SK-N-SH (cell line): Measurements from ENCODE around the gene PYDC1.
"Not testable (repeated sequence)": the region's sequence is repeated elsewhere in the genome, so short reads cannot be mapped to it uniquely, and the experiment has no call there.

Source experiments
- GABPA ChIP-seq: IDR thresholded peaks from 2 replicates; pipeline ENCODE4 v1.4.0; 2012; ENCODE audit warnings: low read depth, mild to moderate bottlenecking
- POLR2AphosphoS5 ChIP-seq: IDR thresholded peaks from 2 replicates; pipeline ENCODE4 v1.6.1; 2012; ENCODE audit warnings: low read depth, low read length
- USF1 ChIP-seq: IDR thresholded peaks from 2 replicates; pipeline ENCODE4 v1.4.0; 2012; ENCODE audit warnings: low read depth, borderline replicate concordance
- TF ChIP-seq, protein P1 (sequence below): fragments of 200-600 bp; sonication (generic); IDR thresholded peaks from 2 replicates; pipeline ENCODE4 v1.6.1; 2017; ENCODE audit warnings: antibody characterized with exemption, mild to moderate bottlenecking, moderate library complexity
- TF ChIP-seq, protein P2 (sequence below): IDR thresholded peaks from 2 replicates; pipeline ENCODE4 v1.6.1; 2012; ENCODE audit warnings: mild to moderate bottlenecking, low read depth, low read length, moderate library complexity

DNA sequence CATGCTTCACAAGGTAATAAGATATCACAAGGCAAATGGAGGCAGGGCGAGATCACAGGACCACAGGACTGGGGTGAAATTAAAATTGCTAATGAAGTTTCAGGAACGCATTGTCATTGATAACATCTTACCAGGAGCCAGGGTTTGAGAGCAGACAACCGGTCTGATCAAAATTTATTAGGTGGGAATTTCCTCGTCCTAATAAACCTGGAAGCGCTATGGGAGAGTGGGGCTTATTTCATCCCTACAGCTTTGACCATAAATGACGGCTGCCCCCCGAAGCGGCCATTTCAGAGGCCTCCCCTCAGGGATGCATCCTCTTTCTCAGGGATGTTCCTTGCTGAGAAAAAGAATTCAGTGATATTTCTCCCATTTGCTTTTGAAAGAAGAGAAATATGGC lies 28.7 kb upstream of the PYDC1 start:
- not testable (repeated sequence) for TF ChIP-seq USF1, GABPA, POLR2AphosphoS5
- TF ChIP-seq, protein P1, sequence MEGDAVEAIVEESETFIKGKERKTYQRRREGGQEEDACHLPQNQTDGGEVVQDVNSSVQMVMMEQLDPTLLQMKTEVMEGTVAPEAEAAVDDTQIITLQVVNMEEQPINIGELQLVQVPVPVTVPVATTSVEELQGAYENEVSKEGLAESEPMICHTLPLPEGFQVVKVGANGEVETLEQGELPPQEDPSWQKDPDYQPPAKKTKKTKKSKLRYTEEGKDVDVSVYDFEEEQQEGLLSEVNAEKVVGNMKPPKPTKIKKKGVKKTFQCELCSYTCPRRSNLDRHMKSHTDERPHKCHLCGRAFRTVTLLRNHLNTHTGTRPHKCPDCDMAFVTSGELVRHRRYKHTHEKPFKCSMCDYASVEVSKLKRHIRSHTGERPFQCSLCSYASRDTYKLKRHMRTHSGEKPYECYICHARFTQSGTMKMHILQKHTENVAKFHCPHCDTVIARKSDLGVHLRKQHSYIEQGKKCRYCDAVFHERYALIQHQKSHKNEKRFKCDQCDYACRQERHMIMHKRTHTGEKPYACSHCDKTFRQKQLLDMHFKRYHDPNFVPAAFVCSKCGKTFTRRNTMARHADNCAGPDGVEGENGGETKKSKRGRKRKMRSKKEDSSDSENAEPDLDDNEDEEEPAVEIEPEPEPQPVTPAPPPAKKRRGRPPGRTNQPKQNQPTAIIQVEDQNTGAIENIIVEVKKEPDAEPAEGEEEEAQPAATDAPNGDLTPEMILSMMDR = not testable (repeated sequence)
- TF ChIP-seq, protein P2, sequence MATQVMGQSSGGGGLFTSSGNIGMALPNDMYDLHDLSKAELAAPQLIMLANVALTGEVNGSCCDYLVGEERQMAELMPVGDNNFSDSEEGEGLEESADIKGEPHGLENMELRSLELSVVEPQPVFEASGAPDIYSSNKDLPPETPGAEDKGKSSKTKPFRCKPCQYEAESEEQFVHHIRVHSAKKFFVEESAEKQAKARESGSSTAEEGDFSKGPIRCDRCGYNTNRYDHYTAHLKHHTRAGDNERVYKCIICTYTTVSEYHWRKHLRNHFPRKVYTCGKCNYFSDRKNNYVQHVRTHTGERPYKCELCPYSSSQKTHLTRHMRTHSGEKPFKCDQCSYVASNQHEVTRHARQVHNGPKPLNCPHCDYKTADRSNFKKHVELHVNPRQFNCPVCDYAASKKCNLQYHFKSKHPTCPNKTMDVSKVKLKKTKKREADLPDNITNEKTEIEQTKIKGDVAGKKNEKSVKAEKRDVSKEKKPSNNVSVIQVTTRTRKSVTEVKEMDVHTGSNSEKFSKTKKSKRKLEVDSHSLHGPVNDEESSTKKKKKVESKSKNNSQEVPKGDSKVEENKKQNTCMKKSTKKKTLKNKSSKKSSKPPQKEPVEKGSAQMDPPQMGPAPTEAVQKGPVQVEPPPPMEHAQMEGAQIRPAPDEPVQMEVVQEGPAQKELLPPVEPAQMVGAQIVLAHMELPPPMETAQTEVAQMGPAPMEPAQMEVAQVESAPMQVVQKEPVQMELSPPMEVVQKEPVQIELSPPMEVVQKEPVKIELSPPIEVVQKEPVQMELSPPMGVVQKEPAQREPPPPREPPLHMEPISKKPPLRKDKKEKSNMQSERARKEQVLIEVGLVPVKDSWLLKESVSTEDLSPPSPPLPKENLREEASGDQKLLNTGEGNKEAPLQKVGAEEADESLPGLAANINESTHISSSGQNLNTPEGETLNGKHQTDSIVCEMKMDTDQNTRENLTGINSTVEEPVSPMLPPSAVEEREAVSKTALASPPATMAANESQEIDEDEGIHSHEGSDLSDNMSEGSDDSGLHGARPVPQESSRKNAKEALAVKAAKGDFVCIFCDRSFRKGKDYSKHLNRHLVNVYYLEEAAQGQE = not testable (repeated sequence)
